ENCODE measurements around the gene MPP2.

DNA sequence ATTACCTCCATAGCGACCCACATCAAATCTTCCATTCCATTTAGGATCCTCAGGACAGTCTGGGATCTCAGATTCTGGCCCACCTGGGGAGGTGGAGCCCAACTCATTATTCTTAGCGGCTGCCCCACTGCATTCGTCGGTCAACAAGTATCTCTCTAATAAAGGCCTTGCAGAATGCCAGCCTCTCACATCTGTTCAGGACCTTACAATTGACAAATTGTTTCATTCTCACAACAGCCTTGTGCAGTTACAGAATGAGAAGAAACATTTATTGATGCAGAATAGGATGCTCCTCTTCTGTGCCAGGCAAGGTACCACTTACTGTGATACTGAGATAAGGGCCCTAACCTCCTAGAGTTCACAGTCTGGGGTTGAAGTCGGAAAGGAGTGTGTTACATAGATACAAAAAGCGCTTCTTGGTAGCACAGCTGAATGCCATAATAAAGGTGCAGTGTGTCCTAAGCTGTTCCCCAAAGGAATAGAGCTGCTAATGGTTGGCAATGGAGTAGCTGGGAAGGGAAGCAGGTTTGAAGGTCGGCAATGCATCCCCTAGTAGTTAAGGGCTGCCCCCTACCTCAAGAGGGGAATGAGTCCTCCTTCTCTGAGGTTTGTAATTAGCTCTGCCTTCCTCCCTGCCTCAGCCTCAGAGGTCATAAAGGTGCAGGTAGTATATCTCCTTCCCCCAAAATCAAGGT lies 2.3 kb upstream of the MPP2 start:
- TF ChIP-seq, protein P1, sequence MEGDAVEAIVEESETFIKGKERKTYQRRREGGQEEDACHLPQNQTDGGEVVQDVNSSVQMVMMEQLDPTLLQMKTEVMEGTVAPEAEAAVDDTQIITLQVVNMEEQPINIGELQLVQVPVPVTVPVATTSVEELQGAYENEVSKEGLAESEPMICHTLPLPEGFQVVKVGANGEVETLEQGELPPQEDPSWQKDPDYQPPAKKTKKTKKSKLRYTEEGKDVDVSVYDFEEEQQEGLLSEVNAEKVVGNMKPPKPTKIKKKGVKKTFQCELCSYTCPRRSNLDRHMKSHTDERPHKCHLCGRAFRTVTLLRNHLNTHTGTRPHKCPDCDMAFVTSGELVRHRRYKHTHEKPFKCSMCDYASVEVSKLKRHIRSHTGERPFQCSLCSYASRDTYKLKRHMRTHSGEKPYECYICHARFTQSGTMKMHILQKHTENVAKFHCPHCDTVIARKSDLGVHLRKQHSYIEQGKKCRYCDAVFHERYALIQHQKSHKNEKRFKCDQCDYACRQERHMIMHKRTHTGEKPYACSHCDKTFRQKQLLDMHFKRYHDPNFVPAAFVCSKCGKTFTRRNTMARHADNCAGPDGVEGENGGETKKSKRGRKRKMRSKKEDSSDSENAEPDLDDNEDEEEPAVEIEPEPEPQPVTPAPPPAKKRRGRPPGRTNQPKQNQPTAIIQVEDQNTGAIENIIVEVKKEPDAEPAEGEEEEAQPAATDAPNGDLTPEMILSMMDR (IDR thresholded peaks at IDR 0.05; ENCODE audit: poor library complexity): no peak
- no peak for TF ChIP-seq EZH2 (IDR thresholded peaks at IDR 0.05; ENCODE audit: borderline replicate concordance)
- no peak for TF ChIP-seq EZH2phosphoT487 (IDR thresholded peaks at IDR 0.05; ENCODE audit: low read depth, severe bottlenecking, unreplicated experiment)

Data from hepatocyte (in vitro differentiated cells).